Measurements from ENCODE around the gene GRAMD2A.

GRCh38 chr15:72169236-72169920 lies 28.2 kb downstream of the GRAMD2A start:
- TF ChIP-seq CTCF (IDR thresholded peaks at IDR 0.05): no peak
- TF ChIP-seq POLR2AphosphoS5 (IDR thresholded peaks at IDR 0.05): no peak
